GM12875 (cell line): ENCODE measurements around the gene CCDC181.
"Not testable (repeated sequence)": the region's sequence is repeated elsewhere in the genome, so short reads cannot be mapped to it uniquely, and the experiment has no call there.

Experiments
- H3K4me3 ChIP-seq: one replicate; pipeline ENCODE4 v1.5.1; 2011; ENCODE audit warnings: low read depth, low read length, control low read depth
- CTCF ChIP-seq: IDR thresholded peaks from 2 replicates; pipeline ENCODE4 v1.5.1; 2011; ENCODE audit warnings: low read depth, mild to moderate bottlenecking, control low read depth, inconsistent platforms, low read length, moderate library complexity, borderline replicate concordance; ENCODE audit not compliant: insufficient read depth

Gene CCDC181

GRCh38 chr1:169456029-169456428 lies 28.8 kb upstream of the CCDC181 start:
- no peak overlapping the region for H3K4me3 ChIP-seq
- no peak for TF ChIP-seq CTCF

GRCh38 chr1:169452921-169453320 lies 25.6 kb upstream of the CCDC181 start:
- no peak overlapping the region for H3K4me3 ChIP-seq
- TF ChIP-seq CTCF: no peak

DNA sequence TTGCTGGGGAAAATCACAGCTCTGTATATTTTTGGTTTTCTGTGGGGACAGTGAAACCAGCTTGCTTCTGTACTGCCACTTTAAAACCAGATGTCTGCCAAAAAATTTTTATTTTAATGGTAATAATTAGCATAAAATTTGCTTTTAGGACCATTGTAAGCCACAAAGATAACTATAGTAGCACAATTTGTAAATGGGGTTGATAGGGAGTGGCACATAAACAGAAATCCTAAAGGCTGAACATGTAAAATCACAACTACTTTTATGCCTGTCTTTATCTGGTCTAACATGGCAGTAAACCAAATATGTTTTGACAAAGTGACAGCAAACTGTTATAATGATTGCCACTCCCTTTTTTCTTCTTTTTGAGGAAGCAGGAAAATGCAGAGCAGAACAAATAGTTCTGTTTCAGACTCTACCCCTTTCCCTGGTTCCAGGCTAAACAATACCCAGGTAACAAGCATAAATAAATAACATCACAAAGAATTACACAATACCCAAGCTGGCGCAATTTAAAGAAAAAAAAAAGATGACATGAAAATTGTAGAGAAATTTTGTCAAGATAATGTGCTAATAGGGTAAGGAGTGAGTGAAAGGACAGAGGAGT lies 24.0 kb upstream of the CCDC181 start:
- TF ChIP-seq CTCF: no peak
- no peak overlapping the region for H3K4me3 ChIP-seq

- TF ChIP-seq CTCF: no peak
- no peak overlapping the region for H3K4me3 ChIP-seq
Measured at GRCh38 chr1:169443923-169444322, 16.6 kb upstream of the CCDC181 start.

GRCh38 chr1:169426174-169426705 lies 1.0 kb downstream of the CCDC181 start:
- no peak overlapping the region for H3K4me3 ChIP-seq
- no peak for TF ChIP-seq CTCF

DNA sequence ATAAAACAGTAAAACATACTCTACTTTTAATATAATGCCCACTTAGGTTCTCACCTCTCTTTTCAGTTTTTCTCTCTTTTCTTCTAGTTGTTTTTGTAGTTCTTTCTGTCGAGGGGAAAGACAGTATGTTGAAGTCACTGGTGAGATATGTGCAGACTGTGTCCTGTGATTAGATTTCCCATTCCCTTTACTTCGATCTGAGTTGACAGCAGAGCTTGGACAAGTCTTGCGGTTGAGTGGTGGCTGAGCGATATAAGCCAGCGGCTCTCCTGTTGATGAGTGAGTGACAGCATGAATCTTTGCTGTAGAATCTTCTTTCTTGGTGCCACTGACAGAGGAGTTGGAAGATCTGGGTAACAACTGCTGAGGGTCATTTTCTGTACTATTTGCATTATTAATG lies 6.0 kb downstream of the CCDC181 start:
- no peak for TF ChIP-seq CTCF
- no peak overlapping the region for H3K4me3 ChIP-seq

- no peak for TF ChIP-seq CTCF
- H3K4me3 ChIP-seq: no peak overlapping the region
Measured at GRCh38 chr1:169414952-169415351, 12.3 kb downstream of the CCDC181 start.

- not testable (repeated sequence) for H3K4me3 ChIP-seq
Measured at GRCh38 chr1:169408340-169408739, 18.9 kb downstream of the CCDC181 start.

- not testable (repeated sequence) for H3K4me3 ChIP-seq
Measured at GRCh38 chr1:169402578-169402977, 24.7 kb downstream of the CCDC181 start.
